Stimulated activated CD8-positive, alpha-beta memory T cell treated with anti-CD3 and anti-CD28 coated beads, Interleukin-2, amount 100 ng/mL, for 48 hours (primary cell): ENCODE results near the gene GOLGA8N.

Experiments
- DNase-seq, 2 donors: peaks; one replicate each; pipeline ENCODE4 v3.0.0-alpha.2; 2020; ENCODE audit warnings: low read depth in 2 of 2

Gene GOLGA8N

DNA sequence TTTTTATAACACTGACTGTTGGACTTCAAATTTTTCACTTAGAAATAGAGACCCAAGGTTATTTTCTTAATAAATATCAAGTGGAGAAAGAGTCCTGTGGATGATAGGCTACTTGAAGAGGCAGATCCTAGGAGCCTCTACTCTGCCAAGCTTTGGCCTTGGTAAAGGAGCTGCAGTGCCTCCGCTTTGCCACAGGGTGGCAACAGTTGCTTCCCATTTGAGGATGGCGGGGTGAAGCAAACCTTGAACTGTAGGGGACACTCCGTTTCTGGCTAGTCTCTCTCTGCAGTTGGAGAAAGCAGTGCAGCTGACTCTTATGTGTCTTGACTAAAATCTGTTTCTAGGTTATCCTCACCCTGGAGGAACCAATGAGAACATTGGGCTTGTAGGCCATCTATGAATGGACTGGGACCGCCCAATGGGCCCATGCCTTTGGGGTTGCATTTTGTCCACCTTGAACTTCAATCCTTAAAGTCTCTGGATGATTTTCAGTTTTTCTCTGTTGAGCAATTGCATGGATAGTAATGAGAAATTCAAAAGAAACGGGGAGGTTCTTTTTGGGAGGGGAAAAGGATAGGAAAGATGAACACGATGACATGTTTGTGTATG lies 58.1 kb downstream of the GOLGA8N start:
- DNase-seq = peak in 1 of 2 donors; percentile 9

GRCh38 chr15:32652178-32652577 lies 58.9 kb downstream of the GOLGA8N start:
- DNase-seq = no peak

GRCh38 chr15:32656091-32656490 lies 62.8 kb downstream of the GOLGA8N start:
- DNase-seq = no peak

DNA sequence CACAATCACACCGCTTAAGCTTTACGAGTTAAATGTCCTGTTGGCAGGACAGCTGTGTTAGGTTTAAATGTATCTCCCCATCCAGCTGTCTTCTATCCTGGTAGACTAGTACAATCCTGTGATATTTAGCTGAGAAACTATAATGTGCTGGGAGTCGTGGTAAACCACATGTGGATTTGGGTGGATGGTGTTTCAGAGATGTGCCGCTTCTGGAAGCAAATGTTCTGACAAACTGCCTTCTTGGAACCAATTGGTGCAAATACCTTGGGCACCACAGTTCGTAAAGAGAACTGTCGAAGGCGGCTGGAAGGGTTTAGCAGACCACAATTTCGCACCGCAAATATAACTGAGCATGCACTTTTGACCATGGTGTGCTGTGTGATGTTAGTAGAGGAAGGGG lies 63.2 kb downstream of the GOLGA8N start:
- DNase-seq = no peak
